Astrocyte of the cerebellum (primary cell): ENCODE data around the gene SYNGR4.
A peak's percentile ranks its signal among the peaks of the same experiment; 100 is the strongest.

Experiments used
- DNase-seq: peaks from one replicate; pipeline ENCODE4 v3.0.0-alpha.2; 2011; ENCODE audit warnings: low read depth
- H3K4me3 ChIP-seq: 2 replicates; pipeline ENCODE4 v1.5.1; 2011; ENCODE audit warnings: mild to moderate bottlenecking, low read depth, low read length, moderate library complexity
- CTCF ChIP-seq: IDR thresholded peaks from 2 replicates; pipeline ENCODE4 v1.5.1; 2012; ENCODE audit warnings: low read length, low read depth, moderate library complexity, mild to moderate bottlenecking; ENCODE audit errors: missing control alignments
- in situ Hi-C: cut with HindIII; loops from 2 replicates; pipeline ENCODE4 v1.10.0; 2017; ENCODE audit warnings: low sequenced_read_pairs

Gene SYNGR4

GRCh38 chr19:48321622-48322591 is 42.3 kb upstream of the SYNGR4 start:
- DNase-seq: peak; percentile 95
- in situ Hi-C loops: no loop called here
- TF ChIP-seq CTCF: no peak
- peak overlapping the region; percentile 41 for H3K4me3 ChIP-seq

- peak; percentile 71 for DNase-seq
- no peak for TF ChIP-seq CTCF
- in situ Hi-C loops: no loop called here
- peak within 1 kb of the TSS; percentile 58 for H3K4me3 ChIP-seq
These were observed 38.8 kb upstream of the SYNGR4 start, which contains the start of gene EMP3 for GRCh38 chr19:48325265-48325910. TSS of gene EMP3 (plus strand) at chr19:48325552. CDS start at chr19:48326845, 1,293 bp downstream.

GRCh38 chr19:48329167-48329891 is 34.8 kb upstream of the SYNGR4 start:
- in situ Hi-C loops: no loop called here
- no peak for DNase-seq
- no peak for TF ChIP-seq CTCF
- peak overlapping the region; percentile 16 for H3K4me3 ChIP-seq

GRCh38 chr19:48330012-48330681 is 34.0 kb upstream of the SYNGR4 start:
- in situ Hi-C loops: no loop called here
- no peak for TF ChIP-seq CTCF
- peak; percentile 39 for DNase-seq
- H3K4me3 ChIP-seq: peak overlapping the region; percentile 16

- no peak overlapping the region for H3K4me3 ChIP-seq
These were observed 31.9 kb upstream of the SYNGR4 start for GRCh38 chr19:48332351-48332661.

More at GRCh38 chr19:48332351-48332661, 31.9 kb upstream of the SYNGR4 start:
- TF ChIP-seq CTCF: no peak
- no peak for DNase-seq
- in situ Hi-C loops: no loop called here
